ENCODE measurements around the gene COL23A1.
"Not testable (repeated sequence)": the region's sequence is repeated elsewhere in the genome, so short reads cannot be mapped to it uniquely, and the experiment has no call there.

Gene COL23A1

DNA sequence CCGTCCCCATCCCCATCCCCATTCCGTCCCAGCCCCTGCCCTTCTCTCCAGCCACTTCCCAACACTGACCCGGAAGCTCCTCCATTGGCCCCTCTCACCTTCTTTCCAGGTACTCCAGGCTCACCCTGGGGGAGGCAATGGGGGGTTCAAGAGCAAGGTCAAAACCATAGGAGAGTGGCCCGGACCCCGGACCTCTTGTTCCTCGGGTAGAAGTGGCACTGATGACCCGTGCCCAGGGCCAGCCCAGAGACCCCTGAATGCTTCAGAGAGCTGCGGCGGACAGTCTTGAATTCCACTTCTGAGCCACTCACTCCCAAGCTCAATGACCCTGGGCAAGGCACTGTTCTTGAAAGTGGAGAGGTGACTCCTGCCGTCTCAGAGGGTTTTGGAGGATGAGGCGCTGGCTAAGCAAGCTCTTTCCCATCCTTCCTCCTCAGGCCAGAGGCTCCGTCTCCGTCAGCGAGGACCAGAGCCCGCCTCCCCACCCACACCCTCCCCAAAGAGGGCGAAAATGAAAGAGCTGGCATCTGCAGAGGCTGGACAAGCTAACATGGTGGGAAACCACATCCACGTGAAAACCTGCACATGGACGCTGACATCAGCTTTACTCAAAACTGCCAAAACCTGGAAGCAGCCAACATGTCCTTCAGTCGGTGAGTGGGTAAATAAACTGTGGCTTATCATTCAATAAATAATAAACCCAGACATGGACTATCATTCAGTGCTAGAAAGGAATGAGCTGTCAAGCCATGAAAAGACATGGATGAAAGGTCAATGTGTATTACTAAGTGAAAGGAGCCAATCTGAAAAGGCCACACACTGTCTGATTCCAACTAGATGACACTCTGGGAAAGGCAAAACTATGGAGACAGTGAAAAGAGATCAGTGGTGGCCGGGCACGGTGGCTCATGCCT, 330.3 kb downstream of the COL23A1 start:
- no peak for DNase-seq (ENCODE audit: low spot score)

DNA sequence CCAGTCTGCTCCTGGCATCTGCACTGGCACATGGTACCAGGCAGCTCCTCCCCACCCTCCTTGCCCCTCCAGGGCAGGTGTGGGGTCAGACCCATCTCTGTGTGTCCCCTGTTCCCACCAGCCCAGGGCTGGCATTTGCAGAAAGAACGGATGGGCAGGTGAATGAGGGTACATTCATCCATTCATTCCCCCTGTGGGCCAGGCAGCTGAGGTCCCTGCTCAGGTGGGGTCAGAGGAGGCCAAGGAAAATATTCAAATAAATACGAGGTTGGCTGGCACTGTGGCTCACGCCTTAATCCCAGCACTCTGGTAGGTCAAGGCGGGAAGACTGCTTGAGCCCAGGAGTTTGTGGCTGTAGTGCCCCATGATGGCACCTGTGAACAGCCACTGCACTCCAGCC, 332.5 kb downstream of the COL23A1 start:
- DNase-seq (ENCODE audit: low spot score): no peak

DNA sequence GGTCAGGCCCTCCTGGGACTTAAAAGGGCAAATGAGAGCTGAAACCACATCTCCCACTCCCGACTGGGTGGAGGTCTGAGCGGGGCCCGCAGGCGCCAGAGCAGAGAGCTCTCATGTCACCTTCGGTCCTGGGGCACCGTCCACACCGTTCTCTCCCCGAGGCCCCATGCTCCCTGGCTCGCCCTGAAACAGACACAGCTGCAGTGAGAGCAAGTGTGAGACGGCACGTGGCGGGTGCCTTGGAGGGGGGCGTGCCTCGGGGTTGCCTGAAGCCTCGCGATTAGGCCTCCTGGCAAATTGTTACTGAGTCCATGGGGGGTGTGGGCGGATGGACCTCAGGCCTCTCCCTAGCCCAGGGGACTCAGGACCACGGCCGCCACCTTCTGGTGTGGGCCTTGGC, 333.4 kb downstream of the COL23A1 start:
- no peak for DNase-seq (ENCODE audit: low spot score)

DNA sequence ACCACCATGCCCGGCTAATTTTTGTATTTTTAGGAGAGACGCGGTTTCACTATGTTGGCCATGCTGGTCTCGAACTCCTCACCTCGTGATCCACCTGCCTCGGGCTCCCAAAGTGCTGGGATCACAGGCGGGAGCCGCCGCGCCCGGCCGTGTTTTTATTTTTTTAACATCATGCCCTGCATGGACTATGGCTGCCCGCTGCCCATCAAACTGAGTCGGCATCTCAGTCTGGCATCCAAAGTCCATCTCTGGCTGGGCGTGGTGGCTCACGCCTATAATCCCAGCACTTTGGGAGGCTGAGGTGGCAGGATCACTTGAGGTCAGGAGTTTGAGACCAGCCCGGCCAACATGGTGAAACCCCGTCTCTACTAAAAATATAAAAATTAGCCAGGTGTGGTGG, 336.6 kb downstream of the COL23A1 start:
- not testable (repeated sequence) for DNase-seq (ENCODE audit: low spot score)

DNA sequence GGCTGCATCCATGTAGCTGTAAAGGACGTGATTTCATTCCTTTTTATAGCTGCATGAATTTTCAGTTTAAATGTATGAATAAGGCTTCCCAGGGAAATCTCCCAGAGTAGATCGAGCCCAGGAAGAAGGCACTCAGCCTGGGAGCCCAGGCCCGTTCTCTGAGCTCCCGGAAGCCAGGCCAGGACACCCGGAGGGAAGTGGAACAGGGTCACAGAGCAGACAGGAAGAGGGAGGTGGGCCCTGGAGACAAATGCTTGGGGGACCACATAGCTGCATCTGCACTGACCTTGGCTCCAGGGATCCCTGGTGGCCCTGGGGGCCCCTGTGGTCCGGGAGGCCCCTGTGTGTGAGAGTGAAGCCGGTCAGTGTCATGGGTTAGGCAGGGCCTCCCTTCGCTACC, 337.9 kb downstream of the COL23A1 start:
- DNase-seq (ENCODE audit: low spot score): no peak

DNA sequence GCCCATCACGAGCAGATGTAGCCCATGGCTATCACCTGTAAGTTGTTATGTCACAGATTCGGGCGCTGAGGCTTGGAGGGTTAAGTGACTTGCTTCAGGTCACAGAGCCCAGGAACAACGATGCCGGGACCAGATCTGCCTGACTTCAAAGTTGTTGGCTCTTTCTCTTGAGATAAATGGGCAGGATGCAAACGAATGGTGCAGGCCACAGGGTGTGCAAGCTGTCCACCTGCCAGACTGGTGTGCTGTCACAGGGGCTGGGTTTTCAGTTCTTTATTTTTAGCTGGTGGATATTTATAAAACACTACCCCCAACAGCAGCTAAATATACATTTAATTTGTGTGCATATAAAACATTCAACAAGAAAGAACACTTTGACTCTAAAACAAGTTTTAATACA, 339.9 kb downstream of the COL23A1 start:
- DNase-seq (ENCODE audit: low spot score): no peak

DNA sequence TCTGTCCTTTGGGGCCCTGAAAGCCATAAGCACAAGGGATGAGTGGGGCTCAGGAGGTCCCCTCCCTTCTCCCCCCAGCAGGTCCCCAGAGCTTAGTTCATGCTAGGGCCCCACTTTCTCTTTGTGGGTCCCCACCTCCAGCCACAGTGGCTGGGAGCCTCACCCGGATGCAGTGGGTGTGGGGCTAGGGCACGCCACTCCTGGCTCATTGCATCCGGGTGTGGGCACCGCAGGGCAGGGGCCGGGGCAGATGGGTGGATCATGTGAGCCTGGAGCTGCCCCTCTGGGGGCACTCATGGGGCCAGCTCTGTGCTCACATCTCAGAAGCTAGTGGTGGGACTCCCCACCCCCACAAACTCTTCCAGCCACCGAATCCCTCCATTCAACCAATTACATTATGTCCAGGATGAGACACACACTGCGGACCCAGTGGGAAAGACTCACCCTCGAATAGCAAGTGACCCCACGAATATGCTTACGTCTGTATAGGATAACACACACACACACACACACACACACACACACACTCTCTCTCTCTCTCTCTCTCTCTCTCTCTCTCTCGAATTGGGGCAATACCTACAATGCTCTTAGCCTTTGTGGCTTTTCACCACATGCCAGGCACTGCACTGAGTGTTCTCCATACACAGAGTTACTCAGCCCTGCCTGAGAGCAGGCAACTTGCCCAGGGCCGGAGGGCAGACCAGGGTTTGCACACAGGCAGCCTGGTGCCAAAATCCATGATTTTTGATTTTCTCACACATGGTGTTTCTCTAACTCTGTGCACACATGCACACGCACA, 340.8 kb downstream of the COL23A1 start:
- DNase-seq (ENCODE audit: low spot score): no peak

DNA sequence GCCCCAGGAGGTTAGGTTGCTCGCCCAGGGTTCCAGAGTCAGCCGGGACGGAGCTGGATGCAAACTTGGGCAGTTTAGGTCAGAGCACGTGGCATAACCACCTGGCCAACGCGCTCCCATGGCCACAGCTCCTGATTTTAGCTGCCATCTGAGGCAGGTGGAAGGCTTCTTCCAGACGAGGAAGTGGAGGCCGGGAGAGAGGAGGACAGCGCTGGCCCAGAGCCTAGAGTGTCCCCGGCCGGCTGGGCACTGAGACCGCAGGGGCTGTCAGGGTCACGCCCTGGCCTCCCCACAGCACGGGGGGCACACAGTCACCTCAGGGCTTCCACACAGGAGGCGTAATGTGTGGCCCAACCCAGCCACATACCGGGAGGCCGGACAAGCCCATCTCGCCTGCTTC, 341.4 kb downstream of the COL23A1 start:
- DNase-seq (ENCODE audit: low spot score): no peak

DNA sequence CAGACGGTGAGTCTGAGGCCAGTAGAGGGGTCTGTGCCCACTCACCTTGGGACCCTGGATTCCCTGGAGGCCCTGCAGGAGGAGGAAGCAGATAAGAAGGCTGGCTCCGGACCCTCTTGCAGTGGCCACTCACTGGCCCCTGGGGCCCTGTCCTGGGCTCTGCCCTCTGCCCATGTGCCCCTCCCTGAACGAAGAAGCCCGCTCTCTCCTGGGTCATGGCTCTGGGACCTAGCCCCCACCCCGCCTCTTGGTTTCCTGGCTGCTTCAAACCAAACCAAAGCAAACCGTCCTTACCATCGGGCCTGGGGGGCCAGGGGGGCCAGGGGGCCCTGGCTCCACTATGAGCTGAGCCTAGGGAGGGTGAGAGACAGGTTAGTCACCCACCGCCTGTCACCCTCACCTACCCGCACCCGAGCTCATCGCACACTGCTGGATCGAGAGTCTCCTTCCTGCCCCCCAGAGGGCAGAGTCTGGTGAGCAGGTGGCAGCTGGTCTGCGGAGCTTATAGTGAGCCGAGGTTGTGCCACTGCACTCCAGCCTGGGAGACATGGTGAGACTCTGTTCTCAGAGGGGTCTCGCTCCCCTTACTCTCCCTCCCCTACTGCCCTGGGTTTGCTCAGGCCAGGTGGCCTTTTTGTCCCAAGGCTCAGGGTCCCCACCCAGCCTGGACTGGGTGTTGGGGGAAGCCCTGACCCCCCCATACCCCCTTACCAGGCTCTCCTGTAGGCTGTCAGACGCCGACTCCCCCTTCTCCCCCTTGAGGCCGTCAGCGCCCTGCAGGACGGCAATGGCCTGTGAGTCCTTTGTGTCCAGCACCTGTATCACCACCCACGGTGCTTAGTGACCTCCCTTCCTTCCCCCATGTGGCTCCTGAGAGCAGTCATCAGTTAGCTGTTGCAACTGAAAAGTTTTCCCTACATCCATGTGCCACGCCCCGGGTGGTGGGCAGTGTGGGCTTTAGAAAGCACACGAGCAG, 342.4 kb downstream of the COL23A1 start:
- no peak for DNase-seq (ENCODE audit: low spot score)

DNA sequence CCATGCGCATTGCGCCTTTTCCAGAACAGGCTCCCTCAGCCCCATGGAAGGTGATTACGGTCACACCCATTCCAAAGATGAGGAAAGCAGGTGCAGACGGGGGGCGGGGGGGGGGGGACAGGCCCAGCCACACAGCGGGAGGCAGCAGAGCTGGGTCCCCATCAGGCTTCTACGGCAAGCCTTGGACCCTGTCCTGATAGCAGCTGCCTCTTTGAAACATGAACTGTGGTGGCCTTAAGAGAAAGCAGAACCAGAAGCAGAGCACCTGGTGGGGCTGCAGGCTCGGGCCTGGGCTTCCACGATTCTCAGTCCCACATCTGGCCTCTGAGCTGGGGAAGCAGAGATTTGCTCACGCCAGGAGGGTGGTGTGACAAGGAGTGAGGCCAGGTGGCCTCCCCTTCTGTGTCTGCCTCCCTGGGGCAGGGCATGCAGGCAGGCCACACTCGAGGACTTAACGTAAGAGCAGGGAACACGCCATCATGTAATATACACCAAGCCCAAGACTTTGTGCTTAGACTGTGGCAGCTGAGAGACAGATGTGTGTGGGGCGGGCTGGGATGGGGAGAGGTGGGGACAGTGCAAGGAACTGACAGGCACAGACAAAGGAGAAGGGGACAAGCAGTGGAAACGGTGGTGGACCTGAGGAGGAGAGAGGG, 343.4 kb downstream of the COL23A1 start:
- DNase-seq (ENCODE audit: low spot score): no peak

DNA sequence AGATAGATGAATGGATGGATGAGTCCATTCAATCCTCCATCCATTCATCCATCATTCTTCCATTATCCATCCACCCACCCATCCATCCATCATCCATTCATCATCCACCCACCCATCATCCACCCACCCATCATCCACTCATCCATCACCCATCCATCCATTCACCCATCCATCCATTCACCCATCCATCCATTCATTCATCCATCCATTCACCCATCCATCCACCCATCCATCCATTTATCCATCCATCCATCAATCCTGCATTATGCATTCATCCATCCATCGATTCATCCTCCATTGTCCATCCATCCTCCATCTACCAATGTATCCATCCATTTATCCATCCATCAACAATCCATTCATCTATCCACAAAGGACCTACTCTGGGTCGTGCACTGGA, 344.8 kb downstream of the COL23A1 start:
- DNase-seq (ENCODE audit: low spot score): no peak

DNA sequence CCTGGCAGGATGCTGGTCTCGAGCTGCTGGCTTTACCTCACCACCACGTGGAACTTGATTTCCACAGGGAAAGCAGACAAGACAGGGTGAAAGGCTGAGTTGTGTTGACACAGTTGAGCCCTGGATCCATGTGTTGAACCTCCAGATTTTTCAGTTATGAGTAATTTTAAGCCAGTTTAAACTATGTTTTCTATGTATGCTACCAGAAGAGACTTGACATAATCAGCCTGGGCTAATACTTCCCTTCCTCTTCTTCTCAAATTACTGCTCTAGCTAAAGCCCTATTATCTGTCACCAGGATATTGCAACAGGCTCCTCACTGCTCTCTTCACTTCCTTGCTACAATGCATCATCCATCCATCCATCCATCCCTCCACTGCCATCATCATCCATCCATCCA, 345.6 kb downstream of the COL23A1 start:
- no peak for DNase-seq (ENCODE audit: low spot score)

DNA sequence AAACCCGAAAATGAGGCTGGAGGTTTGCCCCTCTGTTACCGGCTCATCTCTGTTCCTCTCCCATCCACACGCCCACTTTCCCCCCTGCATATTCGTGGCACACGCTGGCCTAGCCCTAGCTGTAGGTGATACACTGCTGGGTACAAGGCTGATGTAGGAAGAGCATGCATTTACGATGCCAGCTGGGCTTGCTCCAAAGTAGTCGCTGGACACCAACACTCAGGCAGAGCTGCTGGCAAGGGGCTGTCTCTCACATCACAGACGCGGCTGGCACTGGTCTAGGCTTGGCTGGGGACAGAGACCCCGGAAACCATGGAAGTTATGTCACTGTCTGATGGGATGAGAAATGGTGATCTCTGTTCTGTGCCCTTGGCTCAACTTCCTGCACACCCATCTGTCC, 347.8 kb downstream of the COL23A1 start:
- DNase-seq (ENCODE audit: low spot score): no peak

DNA sequence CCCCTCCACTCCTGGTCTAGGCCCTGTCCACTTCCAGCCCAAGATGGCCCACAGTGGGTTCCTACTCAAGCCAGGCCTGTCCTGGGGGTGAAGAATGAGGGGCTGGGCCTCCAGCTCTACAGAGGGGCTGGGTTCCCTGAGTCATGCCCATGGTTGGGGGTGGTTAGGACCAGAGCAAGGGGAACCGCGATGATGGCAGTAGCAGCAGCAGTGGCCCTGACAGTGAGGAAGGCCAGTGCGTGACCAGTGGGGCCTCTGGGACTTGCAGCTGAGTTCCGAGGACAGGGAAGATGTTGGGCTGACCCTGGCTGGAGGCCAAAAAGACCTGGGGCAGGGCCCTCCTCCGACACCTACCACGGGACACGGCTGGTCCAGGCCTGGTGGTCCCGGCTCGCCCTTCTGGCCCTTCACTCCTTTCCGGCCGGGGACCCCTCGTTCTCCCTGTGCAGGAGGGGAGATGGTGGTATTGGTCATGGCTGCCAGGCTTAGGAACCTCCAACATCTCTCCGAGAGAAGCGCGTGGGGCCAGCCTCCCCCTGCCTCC, 348.4 kb downstream of the COL23A1 start:
- no peak for DNase-seq (ENCODE audit: low spot score)

DNA sequence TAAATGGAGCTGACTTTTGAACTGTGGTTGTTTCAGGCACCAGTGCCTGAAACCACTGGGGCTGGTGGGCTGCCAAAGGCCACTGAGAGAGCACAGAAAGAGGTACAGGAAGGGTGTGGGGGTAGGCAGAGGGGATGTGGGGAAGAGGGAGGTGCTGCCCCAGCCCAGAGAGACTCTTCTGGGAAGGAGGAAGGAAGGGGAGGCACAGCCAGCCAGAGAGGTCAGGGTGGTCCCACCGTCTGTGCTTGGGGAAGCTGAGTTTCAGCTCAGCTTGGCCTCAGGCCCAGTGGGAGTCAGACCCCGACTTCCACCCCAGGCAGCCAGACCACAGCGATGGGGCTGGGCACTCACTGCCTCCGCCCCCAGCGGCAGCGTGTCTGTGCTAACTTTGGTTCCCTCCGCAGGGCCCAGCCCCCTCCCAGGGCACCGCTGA, 348.9 kb downstream of the COL23A1 start:
- DNase-seq (ENCODE audit: low spot score): no peak

DNA sequence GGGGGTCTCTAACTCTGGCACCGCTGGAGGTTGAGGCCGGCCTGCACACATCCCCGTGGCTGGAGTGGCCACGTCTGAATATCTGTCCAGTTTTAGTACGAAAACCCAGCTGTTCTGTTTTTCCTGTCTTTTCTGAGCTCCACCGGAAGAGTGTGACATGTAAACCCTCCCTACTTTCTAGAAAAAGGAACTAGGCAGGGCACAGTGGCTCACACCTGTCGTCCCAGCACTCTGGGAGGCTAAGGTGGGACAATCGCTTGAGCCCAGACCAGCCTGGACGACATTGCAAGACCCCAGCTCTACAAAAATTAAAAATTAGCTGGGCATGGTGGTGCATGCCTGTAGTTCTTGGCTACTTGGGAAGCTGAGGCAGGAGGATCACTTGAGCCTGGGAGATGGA, 349.4 kb downstream of the COL23A1 start:
- DNase-seq (ENCODE audit: low spot score): no peak

DNA sequence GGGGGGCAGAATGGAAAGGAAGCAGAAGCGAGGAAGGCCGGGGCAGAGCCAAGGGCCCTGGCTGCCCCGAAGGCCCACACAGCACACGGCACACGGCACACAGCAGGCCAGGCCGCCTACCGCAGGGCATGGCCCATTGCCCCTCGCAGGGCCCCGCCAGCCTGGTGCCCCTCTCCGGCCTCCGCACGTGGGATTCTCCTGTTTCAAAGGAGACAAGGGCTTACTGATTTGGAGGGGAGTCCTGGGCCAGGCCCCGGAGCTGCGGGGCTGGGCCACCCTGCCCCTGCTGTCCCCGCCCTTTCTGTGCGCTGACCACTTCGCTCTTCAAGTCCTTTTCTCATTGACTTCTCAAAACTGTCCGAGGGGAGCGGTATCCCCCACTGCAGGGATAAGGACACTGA, 349.9 kb downstream of the COL23A1 start:
- no peak for DNase-seq (ENCODE audit: low spot score)

DNA sequence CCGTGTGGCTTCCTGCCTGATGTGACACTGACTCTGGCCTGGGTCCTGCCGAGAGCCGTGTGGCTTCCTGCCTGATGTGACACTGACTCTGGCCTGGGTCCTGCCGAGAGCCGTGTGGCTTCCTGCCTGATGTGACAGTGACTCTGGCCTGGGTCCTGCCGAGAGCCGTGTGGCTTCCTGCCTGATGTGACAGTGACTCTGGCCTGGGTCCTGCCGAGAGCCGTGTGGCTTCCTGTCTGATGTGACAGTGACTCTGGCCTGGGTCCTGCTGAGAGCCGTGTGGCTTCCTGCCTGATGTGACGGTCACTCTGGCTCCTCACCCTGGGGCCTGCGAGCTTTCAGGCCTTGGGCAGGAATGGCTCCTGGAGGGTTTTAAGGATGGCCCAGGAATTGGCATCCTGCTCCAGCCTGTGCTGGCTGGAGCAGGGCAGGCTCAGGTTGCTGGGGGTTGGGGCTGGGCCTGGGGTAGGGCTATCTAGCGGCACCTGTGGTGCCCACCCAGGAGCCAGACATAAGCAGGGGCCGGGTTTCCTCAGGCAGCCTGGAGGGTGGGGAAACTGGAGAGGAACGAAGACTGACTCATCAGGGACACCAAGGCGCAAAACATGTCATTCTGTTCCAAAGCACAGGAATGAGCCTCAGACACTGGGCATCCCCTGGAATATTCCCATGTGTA, 350.4 kb downstream of the COL23A1 start:
- DNase-seq (ENCODE audit: low spot score): not testable (repeated sequence)

DNA sequence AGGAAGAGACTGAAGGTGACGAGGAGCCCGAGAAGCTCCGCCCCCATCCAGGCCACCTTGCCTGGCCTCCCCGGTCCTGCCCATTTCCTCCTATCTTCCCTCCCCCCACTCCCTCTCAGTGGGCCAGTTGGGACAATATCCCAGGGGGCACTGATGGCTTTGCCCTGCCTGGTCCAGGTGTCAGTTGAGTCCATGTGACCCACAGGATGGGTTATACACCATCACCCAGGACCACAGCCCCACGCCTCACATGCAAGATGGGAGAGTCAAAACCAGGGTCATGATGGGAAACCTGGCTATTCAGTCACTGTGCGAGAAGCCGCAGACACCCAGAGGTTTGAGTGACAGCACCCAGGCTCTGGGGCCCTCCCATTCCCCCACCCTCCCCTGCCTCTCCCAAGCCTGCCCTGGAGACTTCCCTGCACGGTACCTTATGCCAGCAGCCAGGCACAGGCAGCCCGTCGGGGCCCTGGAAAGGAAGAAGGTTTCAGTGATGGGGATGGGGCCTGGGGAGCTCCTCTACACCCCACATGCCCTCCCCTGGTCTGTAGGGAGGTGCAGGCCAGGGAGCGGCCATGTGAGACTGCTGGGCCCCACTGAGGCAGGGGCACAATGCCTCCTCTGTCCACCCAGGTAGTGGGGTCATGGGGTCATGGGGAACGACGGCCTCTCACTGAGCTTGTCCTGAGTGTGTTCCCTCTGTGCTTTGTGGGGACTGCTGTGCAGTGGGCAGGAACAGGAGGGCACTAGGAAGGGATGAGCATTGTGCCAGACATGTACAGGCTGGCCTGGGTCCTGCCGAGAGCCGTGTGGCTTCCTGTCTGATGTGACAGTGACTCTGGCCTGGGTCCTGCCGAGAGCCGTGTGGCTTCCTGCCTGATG, 351.2 kb downstream of the COL23A1 start:
- no peak for DNase-seq (ENCODE audit: low spot score)

DNA sequence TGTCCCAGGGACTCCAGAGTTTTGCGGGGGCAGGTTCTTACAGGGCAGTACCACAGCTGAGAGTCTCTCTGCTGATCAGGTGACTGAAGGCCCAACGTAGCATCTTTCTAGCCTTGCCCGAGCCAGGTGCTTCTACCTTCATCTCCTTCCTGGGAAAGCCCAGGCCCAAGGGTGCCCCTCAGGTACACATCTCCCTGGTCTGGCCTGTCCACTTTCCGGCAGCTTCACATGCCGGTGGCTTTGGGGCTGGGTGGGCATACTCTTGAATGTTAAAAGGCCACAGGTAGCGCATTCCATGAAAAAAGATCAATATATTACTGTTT, 351.9 kb downstream of the COL23A1 start:
- no peak for DNase-seq (ENCODE audit: low spot score)

Measured in activated CD4-positive, alpha-beta T cell treated with anti-CD3 and anti-CD28 coated beads, Interleukin-2, Interleukin-4, amounts not matched to agents 100 ng/mL and 50 ng/mL, durations not matched to agents 16 hours and 8 hours (primary cell).